MM.1S (cell line): ENCODE measurements around the gene CABLES2.

ENCODE experiments used
- EZH2 ChIP-seq: fragments of 300-600 bp; sonication (generic); optimal IDR thresholded peaks from 2 replicates; pipeline ENCODE3; 2017; ENCODE audit warnings: low read depth, mild to moderate bottlenecking, antibody characterized with exemption, low read length, mixed read lengths
- TF ChIP-seq, protein P1 (sequence below): fragments of 300-600 bp; sonication (generic); IDR thresholded peaks from 2 replicates; pipeline ENCODE4 v1.5.1; 2016; ENCODE audit warnings: antibody characterized with exemption, low read length, mixed read lengths

DNA sequence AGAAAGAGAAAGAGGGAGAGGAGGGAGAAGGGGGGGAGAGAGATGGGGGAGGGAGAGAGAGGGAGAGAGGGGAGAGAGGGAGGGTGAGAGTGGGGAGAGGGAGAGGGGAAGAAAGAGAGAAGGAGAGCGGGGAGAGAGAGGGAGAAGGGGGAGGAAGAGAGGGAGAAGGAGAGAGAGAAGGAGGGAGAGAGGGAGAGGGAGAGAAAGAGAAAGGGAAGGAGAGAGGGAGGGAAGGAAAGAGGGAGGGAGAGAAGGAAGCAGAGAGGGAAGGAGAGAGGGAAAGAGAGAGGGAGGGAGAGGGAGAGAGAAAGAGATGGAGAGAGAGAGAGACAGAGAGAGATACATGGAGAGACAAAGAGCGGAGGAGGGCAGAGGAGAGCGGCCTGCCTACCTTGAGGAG, 44.9 kb upstream of the CABLES2 start:
- TF ChIP-seq, protein P1, sequence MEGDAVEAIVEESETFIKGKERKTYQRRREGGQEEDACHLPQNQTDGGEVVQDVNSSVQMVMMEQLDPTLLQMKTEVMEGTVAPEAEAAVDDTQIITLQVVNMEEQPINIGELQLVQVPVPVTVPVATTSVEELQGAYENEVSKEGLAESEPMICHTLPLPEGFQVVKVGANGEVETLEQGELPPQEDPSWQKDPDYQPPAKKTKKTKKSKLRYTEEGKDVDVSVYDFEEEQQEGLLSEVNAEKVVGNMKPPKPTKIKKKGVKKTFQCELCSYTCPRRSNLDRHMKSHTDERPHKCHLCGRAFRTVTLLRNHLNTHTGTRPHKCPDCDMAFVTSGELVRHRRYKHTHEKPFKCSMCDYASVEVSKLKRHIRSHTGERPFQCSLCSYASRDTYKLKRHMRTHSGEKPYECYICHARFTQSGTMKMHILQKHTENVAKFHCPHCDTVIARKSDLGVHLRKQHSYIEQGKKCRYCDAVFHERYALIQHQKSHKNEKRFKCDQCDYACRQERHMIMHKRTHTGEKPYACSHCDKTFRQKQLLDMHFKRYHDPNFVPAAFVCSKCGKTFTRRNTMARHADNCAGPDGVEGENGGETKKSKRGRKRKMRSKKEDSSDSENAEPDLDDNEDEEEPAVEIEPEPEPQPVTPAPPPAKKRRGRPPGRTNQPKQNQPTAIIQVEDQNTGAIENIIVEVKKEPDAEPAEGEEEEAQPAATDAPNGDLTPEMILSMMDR = no peak
- TF ChIP-seq EZH2 = no peak
